GM12873 (cell line): ENCODE results near the gene FUS.

Experiments used
- TF ChIP-seq, protein P1 (sequence below): IDR thresholded peaks from 2 replicates; pipeline ENCODE4 v1.5.1; 2012; ENCODE audit warnings: low read depth, mild to moderate bottlenecking, moderate library complexity, low read length, control low read depth; ENCODE audit not compliant: insufficient read depth; ENCODE audit errors: missing control alignments

FUS gene

DNA sequence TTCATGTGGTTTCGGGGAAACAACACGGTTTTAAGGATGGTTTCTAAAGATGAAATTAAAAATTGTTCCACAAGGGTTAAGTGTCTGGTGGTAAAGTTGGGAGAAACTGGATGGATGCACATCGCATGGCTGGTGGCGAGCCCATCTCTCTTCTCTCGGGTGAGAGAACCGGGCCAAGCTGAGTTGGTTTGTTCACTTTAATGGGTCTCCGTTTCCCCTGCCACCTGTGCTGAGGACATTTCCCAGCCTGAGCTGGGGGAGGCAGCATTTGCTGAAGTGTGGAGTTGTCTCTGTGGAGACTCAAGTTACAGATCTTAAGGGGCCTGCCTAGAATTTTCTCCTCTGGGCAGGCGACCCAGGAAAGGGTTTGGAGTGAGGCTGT lies 7.9 kb downstream of the FUS start:
- TF ChIP-seq, protein P1, sequence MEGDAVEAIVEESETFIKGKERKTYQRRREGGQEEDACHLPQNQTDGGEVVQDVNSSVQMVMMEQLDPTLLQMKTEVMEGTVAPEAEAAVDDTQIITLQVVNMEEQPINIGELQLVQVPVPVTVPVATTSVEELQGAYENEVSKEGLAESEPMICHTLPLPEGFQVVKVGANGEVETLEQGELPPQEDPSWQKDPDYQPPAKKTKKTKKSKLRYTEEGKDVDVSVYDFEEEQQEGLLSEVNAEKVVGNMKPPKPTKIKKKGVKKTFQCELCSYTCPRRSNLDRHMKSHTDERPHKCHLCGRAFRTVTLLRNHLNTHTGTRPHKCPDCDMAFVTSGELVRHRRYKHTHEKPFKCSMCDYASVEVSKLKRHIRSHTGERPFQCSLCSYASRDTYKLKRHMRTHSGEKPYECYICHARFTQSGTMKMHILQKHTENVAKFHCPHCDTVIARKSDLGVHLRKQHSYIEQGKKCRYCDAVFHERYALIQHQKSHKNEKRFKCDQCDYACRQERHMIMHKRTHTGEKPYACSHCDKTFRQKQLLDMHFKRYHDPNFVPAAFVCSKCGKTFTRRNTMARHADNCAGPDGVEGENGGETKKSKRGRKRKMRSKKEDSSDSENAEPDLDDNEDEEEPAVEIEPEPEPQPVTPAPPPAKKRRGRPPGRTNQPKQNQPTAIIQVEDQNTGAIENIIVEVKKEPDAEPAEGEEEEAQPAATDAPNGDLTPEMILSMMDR, result no peak

DNA sequence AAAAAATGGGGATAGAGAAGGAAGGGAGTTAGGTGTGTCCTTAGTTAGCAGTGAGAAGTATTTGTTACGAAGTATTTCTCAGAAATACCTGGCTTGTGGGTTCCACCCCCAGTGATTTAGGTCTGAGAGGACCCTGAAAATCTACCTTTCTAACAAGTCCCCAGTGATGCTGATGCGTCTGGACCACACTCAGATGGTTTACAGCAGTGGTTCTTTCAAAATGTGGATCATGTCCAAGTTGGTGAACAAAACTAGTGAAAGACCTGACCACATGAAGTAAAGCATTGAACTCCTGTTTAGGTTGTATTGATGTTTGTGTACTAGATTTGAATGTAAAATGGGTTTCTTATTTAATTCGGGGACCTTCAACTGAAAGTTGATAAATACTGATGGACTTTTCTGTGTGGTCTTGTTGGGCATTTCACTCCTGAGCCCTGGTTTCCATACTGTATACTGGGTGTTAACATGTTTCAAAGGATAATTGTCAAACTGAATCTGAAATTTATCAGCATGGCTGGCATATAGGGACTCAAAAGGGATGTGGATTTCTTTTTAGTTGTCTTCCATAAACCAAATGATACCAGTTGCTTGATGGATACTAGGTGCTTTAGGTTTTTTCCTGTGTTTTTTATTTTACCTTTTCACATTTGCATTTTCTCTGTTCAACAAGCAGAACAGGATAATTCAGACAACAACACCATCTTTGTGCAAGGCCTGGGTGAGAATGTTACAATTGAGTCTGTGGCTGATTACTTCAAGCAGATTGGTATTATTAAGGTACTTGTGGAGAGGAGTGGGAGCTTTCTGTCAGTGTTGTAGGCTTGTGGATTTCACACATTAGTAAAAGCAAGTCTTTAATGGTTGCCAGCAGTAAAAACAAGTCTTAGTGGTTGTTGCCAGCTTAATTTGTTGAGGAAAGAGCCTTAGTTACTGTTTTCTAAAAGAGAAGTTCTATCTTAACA lies 8.8 kb downstream of the FUS start:
- TF ChIP-seq, protein P1, result no peak

DNA sequence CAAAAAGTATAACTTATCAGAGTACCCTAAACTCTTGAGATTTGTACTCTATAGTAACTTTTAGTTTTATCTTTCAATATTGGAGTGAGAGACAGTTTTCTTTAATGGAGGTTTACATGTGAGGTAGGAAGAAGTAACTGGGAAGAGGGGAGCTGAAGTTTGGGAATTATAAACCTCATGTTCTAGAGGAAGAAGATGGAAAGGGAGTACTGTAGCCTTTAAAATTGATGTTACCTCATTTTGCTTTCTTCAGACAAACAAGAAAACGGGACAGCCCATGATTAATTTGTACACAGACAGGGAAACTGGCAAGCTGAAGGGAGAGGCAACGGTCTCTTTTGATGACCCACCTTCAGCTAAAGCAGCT lies 9.5 kb downstream of the FUS start:
- TF ChIP-seq, protein P1, result no peak

DNA sequence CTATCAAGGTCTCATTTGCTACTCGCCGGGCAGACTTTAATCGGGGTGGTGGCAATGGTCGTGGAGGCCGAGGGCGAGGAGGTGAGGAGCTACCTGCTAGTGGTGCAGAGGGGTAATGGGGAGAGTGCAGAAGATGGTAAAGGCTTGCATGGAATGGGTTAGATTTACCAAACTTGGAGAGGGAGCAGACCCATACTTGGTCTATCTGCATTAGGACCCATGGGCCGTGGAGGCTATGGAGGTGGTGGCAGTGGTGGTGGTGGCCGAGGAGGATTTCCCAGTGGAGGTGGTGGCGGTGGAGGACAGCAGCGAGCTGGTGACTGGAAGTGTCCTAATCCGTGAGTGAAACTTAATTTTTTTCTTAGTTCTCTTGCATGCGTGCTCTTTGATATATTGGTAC lies 10.1 kb downstream of the FUS start:
- TF ChIP-seq, protein P1, result no peak

DNA sequence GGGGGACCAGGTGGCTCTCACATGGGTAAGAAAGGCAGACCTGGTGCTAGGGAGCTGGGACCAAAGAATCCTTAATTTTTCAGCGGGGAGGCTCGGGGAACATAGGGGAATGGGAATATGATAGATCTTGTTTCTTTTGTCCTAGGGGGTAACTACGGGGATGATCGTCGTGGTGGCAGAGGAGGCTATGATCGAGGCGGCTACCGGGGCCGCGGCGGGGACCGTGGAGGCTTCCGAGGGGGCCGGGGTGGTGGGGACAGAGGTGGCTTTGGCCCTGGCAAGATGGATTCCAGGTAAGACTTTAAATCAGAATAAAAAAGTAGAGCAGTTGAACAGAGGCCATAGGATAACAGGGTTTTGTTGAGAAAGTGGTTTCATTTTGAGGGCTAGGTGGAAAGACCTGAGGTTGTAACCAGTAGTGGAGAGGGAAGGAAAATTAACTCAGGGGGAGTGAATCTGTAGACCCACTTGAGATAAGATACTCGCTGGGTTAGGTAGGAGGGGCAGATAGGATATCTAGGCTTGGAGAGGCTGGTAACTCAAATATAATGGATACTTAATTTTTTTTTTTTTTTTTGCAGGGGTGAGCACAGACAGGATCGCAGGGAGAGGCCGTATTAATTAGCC lies 11.0 kb downstream of the FUS start:
- TF ChIP-seq, protein P1, result no peak

DNA sequence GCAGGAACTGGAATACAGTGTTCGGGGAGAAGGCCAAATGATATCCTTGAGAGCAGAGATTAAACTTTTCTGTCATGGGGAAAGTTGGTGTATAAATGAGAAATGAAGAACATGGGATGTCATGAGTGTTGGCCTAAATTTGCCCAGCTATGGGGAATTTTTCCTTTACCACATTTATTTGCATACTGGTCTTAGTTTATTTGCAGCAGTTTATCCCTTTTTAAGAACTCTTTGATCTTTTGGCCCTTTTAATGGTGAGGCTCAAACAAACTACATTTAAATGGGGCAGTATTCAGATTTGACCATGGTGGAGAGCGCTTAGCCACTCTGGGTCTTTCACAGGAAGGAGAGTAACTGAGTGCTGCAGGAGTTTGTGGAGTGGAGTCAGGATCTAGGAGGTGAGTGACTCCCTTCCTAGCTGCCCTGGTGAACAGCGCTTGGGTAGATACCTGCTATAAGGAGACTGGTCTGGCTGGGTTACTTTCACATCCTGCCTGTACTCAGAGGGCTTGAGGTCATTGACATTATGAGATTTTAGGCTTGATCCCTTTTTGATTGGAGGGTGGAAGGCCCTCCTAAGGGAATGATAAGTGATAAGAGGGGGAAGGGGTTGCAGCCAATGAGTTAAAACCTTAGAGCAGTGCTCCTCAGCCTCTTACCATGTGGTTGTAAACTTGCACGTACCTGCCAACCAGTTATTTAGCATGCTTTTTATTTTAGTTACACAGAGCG lies 11.9 kb downstream of the FUS start:
- TF ChIP-seq, protein P1, result no peak
